Measurements from ENCODE around the gene RBM47. TPM values are rescaled to one million over a fixed set of nuclear protein-coding genes. Genes with fewer than 3 reads are reported as not detected.

The RBM47 gene
- total RNA-seq, 1 donor, result 0.72 TPM

DNA sequence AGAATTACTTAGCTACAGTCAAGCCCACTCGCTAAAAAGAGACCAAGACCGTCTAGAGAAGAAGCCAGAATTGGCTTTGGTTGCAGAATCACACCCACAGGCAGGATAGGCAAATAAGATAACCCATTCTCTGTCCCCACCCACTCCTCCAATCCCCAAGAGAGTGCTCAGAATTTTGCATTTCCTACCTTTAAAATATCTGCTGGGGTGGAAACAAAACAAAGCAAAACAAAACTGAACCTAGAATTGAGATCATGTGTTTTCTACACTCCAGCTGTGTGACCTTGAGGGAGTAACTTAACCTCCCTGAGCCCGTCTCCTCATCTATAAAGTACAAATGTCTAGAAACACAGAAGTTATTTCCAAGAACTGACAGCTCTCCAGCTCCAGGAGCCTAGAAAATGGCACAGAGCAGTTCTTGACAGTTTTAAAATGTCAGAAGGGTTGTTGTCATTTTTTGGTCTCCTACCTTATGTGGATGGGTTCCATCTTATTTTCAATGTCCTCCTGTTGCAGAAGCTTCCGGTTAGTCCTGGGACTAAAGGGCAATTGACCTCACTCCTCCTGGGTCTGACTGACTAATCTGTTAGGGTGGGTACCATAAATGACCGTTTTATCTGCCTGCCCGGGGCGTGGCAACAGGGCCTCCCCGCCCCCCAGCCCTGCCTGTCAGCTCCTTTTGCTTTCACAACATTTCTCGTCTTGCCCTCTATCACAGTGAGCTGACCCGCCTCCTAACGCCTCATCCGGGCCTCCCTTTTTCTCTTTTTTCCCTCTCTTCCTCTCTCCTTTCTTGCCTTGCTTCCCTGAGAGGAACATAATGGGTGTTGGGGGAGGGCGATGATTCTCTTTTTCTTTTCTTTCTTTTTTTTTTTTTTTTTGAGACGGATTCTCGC, 114.0 kb downstream of the RBM47 start:
- no peak overlapping the region for H3K4me3 ChIP-seq (ENCODE audit: low read depth, low read length)

DNA sequence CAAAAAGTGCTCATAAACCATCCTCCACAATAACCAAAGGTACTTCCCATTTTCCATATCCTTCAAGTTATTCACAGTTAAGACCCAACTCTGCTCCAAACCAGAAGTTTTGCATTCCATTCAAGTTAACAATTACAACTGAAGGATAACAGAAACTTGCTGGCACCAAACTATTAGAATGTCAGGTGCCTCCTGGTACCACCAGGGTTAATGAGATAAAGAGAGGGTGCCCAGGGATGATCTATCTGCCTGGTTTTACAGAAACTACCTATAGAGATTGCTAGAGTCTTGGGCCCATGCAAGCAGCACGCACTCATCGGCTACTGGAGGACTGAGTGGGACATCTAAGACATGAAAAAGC, 114.6 kb downstream of the RBM47 start:
- no peak overlapping the region for H3K4me3 ChIP-seq (ENCODE audit: low read depth, low read length)
- TF ChIP-seq, protein P1, sequence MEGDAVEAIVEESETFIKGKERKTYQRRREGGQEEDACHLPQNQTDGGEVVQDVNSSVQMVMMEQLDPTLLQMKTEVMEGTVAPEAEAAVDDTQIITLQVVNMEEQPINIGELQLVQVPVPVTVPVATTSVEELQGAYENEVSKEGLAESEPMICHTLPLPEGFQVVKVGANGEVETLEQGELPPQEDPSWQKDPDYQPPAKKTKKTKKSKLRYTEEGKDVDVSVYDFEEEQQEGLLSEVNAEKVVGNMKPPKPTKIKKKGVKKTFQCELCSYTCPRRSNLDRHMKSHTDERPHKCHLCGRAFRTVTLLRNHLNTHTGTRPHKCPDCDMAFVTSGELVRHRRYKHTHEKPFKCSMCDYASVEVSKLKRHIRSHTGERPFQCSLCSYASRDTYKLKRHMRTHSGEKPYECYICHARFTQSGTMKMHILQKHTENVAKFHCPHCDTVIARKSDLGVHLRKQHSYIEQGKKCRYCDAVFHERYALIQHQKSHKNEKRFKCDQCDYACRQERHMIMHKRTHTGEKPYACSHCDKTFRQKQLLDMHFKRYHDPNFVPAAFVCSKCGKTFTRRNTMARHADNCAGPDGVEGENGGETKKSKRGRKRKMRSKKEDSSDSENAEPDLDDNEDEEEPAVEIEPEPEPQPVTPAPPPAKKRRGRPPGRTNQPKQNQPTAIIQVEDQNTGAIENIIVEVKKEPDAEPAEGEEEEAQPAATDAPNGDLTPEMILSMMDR (IDR thresholded peaks at IDR 0.05; ENCODE audit: insufficient read depth, low read length), result no peak
- peak; percentile 25 for DNase-seq (ENCODE audit: low read depth)

More for the DNA sequence above, 114.0 kb downstream of the RBM47 start:
- DNase-seq (ENCODE audit: low read depth), result no peak
- TF ChIP-seq, protein P1 (IDR thresholded peaks at IDR 0.05; ENCODE audit: insufficient read depth, low read length), result no peak

DNA sequence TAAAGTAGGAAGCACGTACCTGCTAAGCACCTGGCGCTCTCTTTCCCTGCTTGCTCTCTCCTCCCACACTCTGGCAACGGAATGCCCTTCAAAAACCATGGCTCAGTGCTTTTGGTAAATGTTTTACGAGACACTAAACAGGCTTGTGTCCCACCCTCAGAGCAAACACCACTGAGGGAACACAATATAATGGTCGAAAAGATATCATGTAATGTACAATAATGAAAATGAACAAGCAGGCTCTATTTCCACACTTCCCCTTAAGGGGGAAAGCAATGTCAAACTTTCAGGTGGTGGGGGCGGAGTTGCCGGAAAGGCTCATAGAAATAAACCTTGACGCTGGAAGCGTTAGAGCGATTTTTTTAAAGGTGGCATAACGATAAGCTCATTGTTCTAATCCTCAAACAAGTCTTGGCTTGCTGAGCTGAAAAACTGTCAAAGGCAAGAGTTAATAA, 115.1 kb downstream of the RBM47 start:
- TF ChIP-seq, protein P1 (IDR thresholded peaks at IDR 0.05; ENCODE audit: insufficient read depth, low read length), result no peak
- no peak overlapping the region for H3K4me3 ChIP-seq (ENCODE audit: low read depth, low read length)
- no peak for DNase-seq (ENCODE audit: low read depth)

DNA sequence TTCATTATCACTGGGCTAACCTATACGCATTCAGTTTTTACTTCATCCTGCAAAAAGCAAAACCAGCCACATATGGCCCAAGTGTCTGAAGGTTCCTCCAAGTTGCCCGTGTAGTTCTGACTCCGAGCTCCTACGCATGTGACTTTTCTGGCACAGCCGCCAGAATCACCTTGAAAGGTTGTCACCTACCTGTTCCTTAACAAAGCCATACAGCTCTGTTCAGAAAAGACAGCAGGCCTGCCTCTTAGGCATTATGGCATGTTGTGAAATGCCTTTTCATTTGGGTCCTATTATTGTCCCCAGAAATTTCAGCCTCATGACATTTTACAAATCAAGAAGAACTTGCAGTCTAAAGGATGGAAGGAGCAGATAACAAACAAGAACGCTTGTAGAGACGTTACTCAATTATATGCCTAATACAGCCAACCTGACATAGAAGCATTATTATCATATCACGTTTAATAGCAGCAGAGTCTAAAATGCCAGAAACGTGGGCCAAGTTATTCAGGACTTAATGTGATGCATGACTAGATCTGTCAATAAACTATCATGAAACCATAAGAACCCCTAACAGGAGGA, 118.5 kb downstream of the RBM47 start:
- DNase-seq (ENCODE audit: low read depth), result no peak
- TF ChIP-seq, protein P1 (IDR thresholded peaks at IDR 0.05; ENCODE audit: insufficient read depth, low read length), result no peak
- no peak overlapping the region for H3K4me3 ChIP-seq (ENCODE audit: low read depth, low read length)

DNA sequence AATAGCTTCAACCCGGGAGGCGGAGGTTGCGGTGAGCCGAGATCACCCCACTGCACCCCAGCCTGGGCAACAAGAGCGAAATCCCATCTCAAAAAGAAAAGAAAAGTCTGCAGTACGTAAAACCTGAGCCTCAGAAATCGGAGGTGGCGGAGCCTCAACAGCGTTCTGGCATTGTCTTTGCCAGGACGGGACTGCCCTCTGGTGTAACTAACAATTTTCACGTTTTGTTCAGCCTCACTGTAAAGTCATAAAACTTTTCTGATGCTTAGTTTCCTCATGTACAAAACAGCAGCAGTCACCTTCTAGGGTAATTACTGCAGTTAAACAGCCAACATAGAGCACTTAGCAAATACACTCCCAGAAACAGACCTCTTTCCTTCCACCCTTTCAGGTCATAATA, 121.7 kb downstream of the RBM47 start:
- TF ChIP-seq, protein P1 (IDR thresholded peaks at IDR 0.05; ENCODE audit: insufficient read depth, low read length), result no peak
- no peak for DNase-seq (ENCODE audit: low read depth)
- no peak overlapping the region for H3K4me3 ChIP-seq (ENCODE audit: low read depth, low read length)

DNA sequence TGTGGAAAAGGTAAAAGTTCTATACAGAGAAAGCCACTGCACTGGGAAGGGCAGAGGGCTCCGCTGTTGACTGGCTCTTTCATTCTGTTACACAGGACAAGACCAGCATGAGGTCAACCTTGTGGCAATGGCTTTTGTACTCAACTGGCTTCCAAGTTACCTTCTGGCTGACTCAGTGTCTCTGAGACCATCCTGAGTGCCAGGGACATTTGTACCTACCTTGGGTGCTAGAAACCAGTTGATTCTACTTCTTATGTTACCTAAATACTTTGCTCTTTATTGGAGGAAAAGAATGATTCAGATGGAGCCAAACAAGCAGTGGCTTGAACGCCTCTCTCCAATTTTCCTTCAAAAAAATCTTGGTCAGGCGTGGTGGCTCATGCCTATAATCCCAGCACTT, 123.2 kb downstream of the RBM47 start:
- no peak for DNase-seq (ENCODE audit: low read depth)
- TF ChIP-seq, protein P1 (IDR thresholded peaks at IDR 0.05; ENCODE audit: insufficient read depth, low read length), result no peak
- no peak overlapping the region for H3K4me3 ChIP-seq (ENCODE audit: low read depth, low read length)

Measured in fibroblast of the aortic adventitia (primary cell).